HEK293 (cell line): ENCODE data around the gene OTUD6A.

Experiments used
- CTCF ChIA-PET: fragments of 350-600 bp; formaldehyde crosslinking; extraction: SDS; loops from one replicate; lab custom pipeline; 2021; ENCODE audit warnings: antibody characterized with exemption; lab: Yijun Ruan, JAX
- POLR2A ChIA-PET: fragments of 300-600 bp; formaldehyde crosslinking; extraction: SDS; loops from one replicate; lab custom pipeline; 2020; ENCODE audit warnings: antibody characterized with exemption, inconsistent platforms; lab: Yijun Ruan, JAX
- H3K27ac ChIP-seq: fragments of 200-500 bp; sonication (Bioruptor generic); 2 replicates; pipeline ENCODE4 v1.5.1; 2014; ENCODE audit warnings: low read depth, low read length, control low read depth, inconsistent platforms; ENCODE audit errors: extremely low read depth
- H3K36me3 ChIP-seq, 2 experiments: fragments of 200-500 bp in 1 of 2; sonication (Bioruptor generic) in 1 of 2; 1 replicate in 1 of 2; 2 replicates in 1 of 2; pipeline ENCODE4 v1.5.1; 2014 to 2017; ENCODE audit warnings: inconsistent platforms in 2 of 2, low read length in 2 of 2; ENCODE audit not compliant: control insufficient read depth in 2 of 2, insufficient read depth in 1 of 2
- H3K4me1 ChIP-seq: fragments of 200-500 bp; sonication (Bioruptor generic); 2 replicates; pipeline ENCODE4 v1.5.1; 2014; ENCODE audit warnings: mild to moderate bottlenecking, low read length, inconsistent platforms; ENCODE audit not compliant: control insufficient read depth, insufficient read depth
- H3K4me3 ChIP-seq: 2 replicates; pipeline ENCODE4 v1.5.1; 2011; ENCODE audit warnings: low read depth, mild to moderate bottlenecking, control low read depth, low read length, moderate library complexity
- H3K9me3 ChIP-seq: fragments of 200-500 bp; sonication (Bioruptor generic); 2 replicates; pipeline ENCODE4 v1.5.1; 2014; ENCODE audit warnings: low read depth, low read length, inconsistent platforms; ENCODE audit not compliant: control insufficient read depth, insufficient read depth
- BCL11B ChIP-seq: fragments of 450-650 bp; formaldehyde crosslinking; IDR thresholded peaks from 2 replicates; pipeline ENCODE4 v1.5.1; 2016; ENCODE audit warnings: low read depth, missing biosample characterization, missing genetic modification characterization
- FEZF1 ChIP-seq: fragments of 450-650 bp; formaldehyde crosslinking; IDR thresholded peaks from 2 replicates; pipeline ENCODE4 v1.5.1; 2016; ENCODE audit warnings: missing biosample characterization, missing genetic modification characterization
- GFI1B ChIP-seq: fragments of 450-650 bp; formaldehyde crosslinking; IDR thresholded peaks from 2 replicates; pipeline ENCODE4 v1.5.1; 2016; ENCODE audit warnings: missing biosample characterization, missing genetic modification characterization
- GLIS1 ChIP-seq: fragments of 450-650 bp; formaldehyde crosslinking; IDR thresholded peaks from 2 replicates; pipeline ENCODE4 v1.5.1; 2016; ENCODE audit warnings: missing biosample characterization, missing genetic modification characterization
- GLIS2 ChIP-seq: fragments of 450-650 bp; formaldehyde crosslinking; IDR thresholded peaks from 2 replicates; pipeline ENCODE4 v1.5.1; 2016; ENCODE audit warnings: missing biosample characterization, missing genetic modification characterization
- HOXA7 ChIP-seq: sonication (generic); formaldehyde crosslinking; IDR thresholded peaks from 2 replicates; pipeline ENCODE4 v1.8.1; 2022; ENCODE audit warnings: missing genetic modification reagents, borderline replicate concordance
- SALL2 ChIP-seq: fragments of 450-650 bp; formaldehyde crosslinking; IDR thresholded peaks from 2 replicates; pipeline ENCODE4 v1.5.0; 2017; ENCODE audit warnings: missing biosample characterization, mild to moderate bottlenecking, missing genetic modification characterization, borderline replicate concordance
- TRIM28 ChIP-seq: IDR thresholded peaks from 2 replicates; pipeline ENCODE4 v1.6.1; 2011; ENCODE audit warnings: low read length, control low read depth, borderline replicate concordance
- ZBTB1 ChIP-seq: fragments of 450-650 bp; formaldehyde crosslinking; IDR thresholded peaks from 2 replicates; pipeline ENCODE4 v1.5.1; 2016; ENCODE audit warnings: missing biosample characterization, missing genetic modification characterization
- ZNF174 ChIP-seq: fragments of 450-650 bp; formaldehyde crosslinking; IDR thresholded peaks from 2 replicates; pipeline ENCODE4 v1.5.0; 2017; ENCODE audit warnings: missing biosample characterization, mild to moderate bottlenecking, missing genetic modification characterization
- ZNF211 ChIP-seq: fragments of 450-650 bp; formaldehyde crosslinking; IDR thresholded peaks from 2 replicates; pipeline ENCODE4 v1.5.1; 2016; ENCODE audit warnings: low read depth, missing biosample characterization, missing genetic modification characterization
- ZNF24 ChIP-seq: fragments of 450-650 bp; formaldehyde crosslinking; IDR thresholded peaks from 2 replicates; pipeline ENCODE4 v1.5.1; 2016; ENCODE audit warnings: missing biosample characterization, missing genetic modification characterization
- ZNF274 ChIP-seq, 2 experiments: fragments of 200-500 bp in 1 of 2; fragments of 450-650 bp in 1 of 2; sonication (Bioruptor generic) in 1 of 2; formaldehyde crosslinking in 1 of 2; IDR thresholded peaks; 2 replicates each; pipeline versions ENCODE4 v1.5.1 to v1.6.1; 2014 to 2016; ENCODE audit warnings: borderline replicate concordance in 1 of 2, inconsistent platforms in 1 of 2, low read length in 1 of 2, missing biosample characterization in 1 of 2, missing genetic modification characterization in 1 of 2
- ZNF311 ChIP-seq: fragments of 450-650 bp; formaldehyde crosslinking; IDR thresholded peaks from 2 replicates; pipeline ENCODE4 v1.5.1; 2017; ENCODE audit warnings: missing biosample characterization, missing genetic modification characterization, borderline replicate concordance
- ZNF350 ChIP-seq: fragments of 450-650 bp; formaldehyde crosslinking; IDR thresholded peaks from 2 replicates; pipeline ENCODE4 v1.5.0; 2017; ENCODE audit warnings: missing biosample characterization, mild to moderate bottlenecking, missing genetic modification characterization
- ZNF391 ChIP-seq: fragments of 450-650 bp; formaldehyde crosslinking; IDR thresholded peaks from 2 replicates; pipeline ENCODE4 v1.5.1; 2016; ENCODE audit warnings: low read depth, missing biosample characterization, missing genetic modification characterization, borderline replicate concordance
- ZNF404 ChIP-seq: fragments of 450-650 bp; formaldehyde crosslinking; IDR thresholded peaks from 2 replicates; pipeline ENCODE4 v1.5.1; 2017; ENCODE audit warnings: missing biosample characterization, missing genetic modification characterization
- ZNF48 ChIP-seq: fragments of 450-650 bp; formaldehyde crosslinking; IDR thresholded peaks from 2 replicates; pipeline ENCODE4 v1.5.1; 2016; ENCODE audit warnings: missing biosample characterization, missing genetic modification characterization
- ZNF510 ChIP-seq: fragments of 450-650 bp; formaldehyde crosslinking; IDR thresholded peaks from 2 replicates; pipeline ENCODE4 v1.5.1; 2018; ENCODE audit warnings: mild to moderate bottlenecking, missing genetic modification characterization, missing biosample characterization; ENCODE audit not compliant: insufficient replicate concordance
- ZNF514 ChIP-seq: fragments of 450-650 bp; formaldehyde crosslinking; IDR thresholded peaks from 2 replicates; pipeline ENCODE4 v1.5.1; 2016; ENCODE audit warnings: missing biosample characterization, missing genetic modification characterization
- ZNF530 ChIP-seq: fragments of 450-650 bp; formaldehyde crosslinking; IDR thresholded peaks from 2 replicates; pipeline ENCODE4 v1.5.1; 2016; ENCODE audit warnings: low read depth, missing biosample characterization, missing genetic modification characterization
- ZNF544 ChIP-seq: fragments of 450-650 bp; formaldehyde crosslinking; IDR thresholded peaks from 2 replicates; pipeline ENCODE4 v1.5.0; 2017; ENCODE audit warnings: missing biosample characterization, missing genetic modification characterization
- ZNF555 ChIP-seq: fragments of 450-650 bp; formaldehyde crosslinking; conservative IDR thresholded peaks from 2 replicates; pipeline ENCODE4 v1.5.1; 2017; ENCODE audit warnings: missing biosample characterization, mild to moderate bottlenecking, missing genetic modification characterization, inconsistent platforms
- ZNF560 ChIP-seq: fragments of 450-650 bp; formaldehyde crosslinking; IDR thresholded peaks from 2 replicates; pipeline ENCODE4 v1.5.1; 2017; ENCODE audit warnings: missing biosample characterization, missing genetic modification characterization, borderline replicate concordance
- ZNF585B ChIP-seq: fragments of 450-650 bp; formaldehyde crosslinking; IDR thresholded peaks from 2 replicates; pipeline ENCODE4 v1.5.1; 2016; ENCODE audit warnings: missing biosample characterization, missing genetic modification characterization
- ZNF621 ChIP-seq: fragments of 450-650 bp; formaldehyde crosslinking; IDR thresholded peaks from 2 replicates; pipeline ENCODE4 v1.5.1; 2017; ENCODE audit warnings: missing biosample characterization, missing genetic modification characterization
- ZNF626 ChIP-seq: fragments of 450-650 bp; sonication (Bioruptor Pico); formaldehyde crosslinking; IDR thresholded peaks from 2 replicates; pipeline ENCODE4 v1.5.1; 2018; ENCODE audit warnings: missing biosample characterization, missing genetic modification characterization, inconsistent platforms
- ZNF670 ChIP-seq: fragments of 450-650 bp; formaldehyde crosslinking; IDR thresholded peaks from 2 replicates; pipeline ENCODE4 v1.5.1; 2016; ENCODE audit warnings: missing biosample characterization, missing genetic modification characterization, low read depth
- ZNF707 ChIP-seq: fragments of 450-650 bp; formaldehyde crosslinking; IDR thresholded peaks from 2 replicates; pipeline ENCODE4 v1.5.1; 2016; ENCODE audit warnings: missing biosample characterization, missing genetic modification characterization
- ZNF747 ChIP-seq: fragments of 450-650 bp; formaldehyde crosslinking; IDR thresholded peaks from 2 replicates; pipeline ENCODE4 v1.5.1; 2016; ENCODE audit warnings: missing biosample characterization, missing genetic modification characterization
- ZNF76 ChIP-seq: fragments of 450-650 bp; formaldehyde crosslinking; IDR thresholded peaks from 2 replicates; pipeline ENCODE4; 2016; ENCODE audit warnings: low read depth, missing biosample characterization, missing genetic modification characterization, borderline replicate concordance
- ZNF843 ChIP-seq: fragments of 450-650 bp; formaldehyde crosslinking; IDR thresholded peaks from 2 replicates; pipeline ENCODE4 v1.5.1; 2016; ENCODE audit warnings: missing biosample characterization, missing genetic modification characterization
- ZSCAN23 ChIP-seq: fragments of 450-650 bp; formaldehyde crosslinking; IDR thresholded peaks from 2 replicates; pipeline ENCODE4 v1.5.1; 2016; ENCODE audit warnings: missing biosample characterization, missing genetic modification characterization
- ZXDB ChIP-seq: fragments of 450-650 bp; formaldehyde crosslinking; IDR thresholded peaks from 2 replicates; pipeline ENCODE4 v1.5.1; 2016; ENCODE audit warnings: missing biosample characterization, missing genetic modification characterization
- TF ChIP-seq, protein P1 (sequence below): fragments of 450-650 bp; formaldehyde crosslinking; IDR thresholded peaks from 2 replicates; pipeline ENCODE4 v1.5.1; 2016; ENCODE audit warnings: missing biosample characterization, missing genetic modification characterization

OTUD6A gene

GRCh38 chrX:70079870-70080269, 17.6 kb downstream of the OTUD6A start (continued):
- TF ChIP-seq ZNF350 (no peak), ZNF555 (tag by site-specific recombination) (no peak), ZNF747 (tag by site-specific recombination) (no peak), ZNF510 (no peak), SALL2 (tag by site-specific recombination) (no peak)
- TF ChIP-seq, all 188 proteins: peak for 0

DNA sequence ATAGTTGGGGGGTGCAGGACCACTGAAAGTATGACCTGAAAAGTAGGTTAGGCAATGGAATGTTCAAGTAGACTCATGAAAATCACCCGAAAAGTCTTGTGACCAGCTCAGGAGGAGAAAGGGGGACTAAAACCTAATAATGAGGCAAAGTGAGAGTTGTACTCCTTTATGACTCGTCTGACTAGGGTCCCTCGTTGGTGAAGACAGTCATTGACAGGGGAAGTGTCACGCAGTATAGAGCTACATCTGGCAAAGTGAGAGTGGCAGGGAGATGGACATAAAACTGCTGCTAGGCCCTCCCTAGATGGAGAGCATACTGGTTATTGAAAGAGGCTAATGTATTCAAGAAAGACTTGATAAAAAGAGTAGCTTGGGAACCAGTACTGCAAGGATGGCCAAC, 20.5 kb downstream of the OTUD6A start:
- H3K9me3 ChIP-seq: no peaks in the 10 kb centered on the region
- CTCF ChIA-PET: interaction anchor here (0.6 to 1.3 kb wide), 4 partner anchors 11 to 309 kb away, joined by 3 to 8 read pairs (median 4); no protein-coding TSS in a partner anchor
- no peak overlapping the region for H3K27ac ChIP-seq
- 0 out of 2 replicates have a peak, but pooled peaks cover 2% of the 10 kb centered on the region for H3K4me1 ChIP-seq
- TF ChIP-seq ZNF621 (tag by site-specific recombination) (no peak), GLIS2 (tag by site-specific recombination) (no peak), FEZF1 (tag by site-specific recombination) (no peak), BCL11B (tag by site-specific recombination) (no peak), ZXDB (tag by site-specific recombination) (no peak), ZNF24 (no peak), HOXA7 (CRISPR knock-in tag) (no peak), ZSCAN23 (tag by site-specific recombination) (no peak), GFI1B (tag by site-specific recombination) (no peak), ZNF585B (tag by site-specific recombination) (no peak), TRIM28 (no peak), ZNF311 (tag by site-specific recombination) (no peak), ZNF211 (tag by site-specific recombination) (no peak), ZNF626 (tag by site-specific recombination) (no peak), ZNF274 (IDR thresholded peaks at IDR 0.05; ENCODE audit: low read length) (no peak), ZNF274 (tag by site-specific recombination; IDR thresholded peaks at IDR 0.05; ENCODE audit: borderline replicate concordance) (no peak), ZNF707 (no peak)
- TF ChIP-seq, protein P1, sequence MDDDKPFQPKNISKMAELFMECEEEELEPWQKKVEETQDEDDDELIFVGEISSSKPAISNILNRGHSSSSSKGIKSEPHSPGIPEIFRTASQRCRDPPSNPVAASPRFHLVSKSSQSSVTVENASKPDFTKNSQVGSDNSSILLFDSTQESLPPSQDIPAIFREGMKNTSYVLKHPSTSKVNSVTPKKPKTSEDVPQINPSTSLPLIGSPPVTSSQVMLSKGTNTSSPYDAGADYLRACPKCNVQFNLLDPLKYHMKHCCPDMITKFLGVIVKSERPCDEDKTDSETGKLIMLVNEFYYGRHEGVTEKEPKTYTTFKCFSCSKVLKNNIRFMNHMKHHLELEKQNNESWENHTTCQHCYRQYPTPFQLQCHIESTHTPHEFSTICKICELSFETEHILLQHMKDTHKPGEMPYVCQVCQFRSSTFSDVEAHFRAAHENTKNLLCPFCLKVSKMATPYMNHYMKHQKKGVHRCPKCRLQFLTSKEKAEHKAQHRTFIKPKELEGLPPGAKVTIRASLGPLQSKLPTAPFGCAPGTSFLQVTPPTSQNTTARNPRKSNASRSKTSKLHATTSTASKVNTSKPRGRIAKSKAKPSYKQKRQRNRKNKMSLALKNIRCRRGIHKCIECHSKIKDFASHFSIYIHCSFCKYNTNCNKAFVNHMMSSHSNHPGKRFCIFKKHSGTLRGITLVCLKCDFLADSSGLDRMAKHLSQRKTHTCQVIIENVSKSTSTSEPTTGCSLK (tag by site-specific recombination): no peak
- no peak overlapping the region for H3K4me3 ChIP-seq
- H3K36me3 ChIP-seq: no peaks in the 10 kb centered on the region
- POLR2A ChIA-PET: no interaction called here

DNA sequence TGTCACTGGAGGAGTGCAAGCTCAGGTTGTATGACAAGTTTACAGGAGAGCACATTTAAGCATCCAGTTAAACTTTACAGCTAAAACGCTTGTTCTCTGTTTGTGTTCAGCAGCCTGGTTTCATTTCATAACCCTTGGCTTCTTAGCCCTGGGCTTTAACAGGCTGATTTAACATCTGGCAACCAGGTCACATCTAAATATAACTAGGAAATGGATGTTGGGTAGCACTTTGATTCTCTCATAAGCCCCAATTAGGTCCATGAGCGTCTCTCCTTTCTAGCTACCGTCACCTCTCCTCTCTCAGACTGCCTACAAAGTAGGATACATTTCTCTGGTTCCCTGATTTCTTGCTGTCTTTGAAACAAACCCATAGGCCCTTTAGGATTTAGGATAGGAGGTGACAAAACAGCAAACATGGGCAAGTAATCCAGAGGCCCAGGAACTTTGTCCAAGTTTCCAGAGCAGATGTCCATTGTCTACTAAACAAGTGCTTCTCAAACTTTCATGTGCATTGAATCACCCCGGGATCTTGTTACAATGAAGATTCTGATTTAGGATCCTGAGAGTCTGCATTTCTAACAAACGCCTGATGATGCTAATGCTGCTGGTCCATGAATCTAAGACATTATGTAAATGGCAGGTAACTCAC, 22.5 kb downstream of the OTUD6A start:
- Histone ChIP-seq H3K27ac (no peak overlapping the region), H3K9me3 (no peaks in the 10 kb centered on the region), H3K4me1 (0 out of 2 replicates have a peak, but pooled peaks cover 4% of the 10 kb centered on the region), H3K36me3 (no peaks in the 10 kb centered on the region), H3K4me3 (no peak overlapping the region)
- POLR2A ChIA-PET: no interaction called here
- CTCF ChIA-PET: interaction anchor here (0.6 to 1.2 kb wide), 2 partner anchors 13 to 51 kb away, joined by 3 to 6 read pairs; no protein-coding TSS in a partner anchor
- TF ChIP-seq ZNF544: no peak
- TF ChIP-seq ZNF404 (tag by site-specific recombination): no peak
- TF ChIP-seq ZNF514 (tag by site-specific recombination): no peak
- TF ChIP-seq ZNF843 (tag by site-specific recombination): no peak
- TF ChIP-seq GLIS1 (tag by site-specific recombination): no peak
- TF ChIP-seq ZNF510: no peak
- TF ChIP-seq ZNF391 (tag by site-specific recombination): no peak
- no peak for TF ChIP-seq ZNF48 (tag by site-specific recombination)
- TF ChIP-seq ZBTB1: no peak
- no peak for TF ChIP-seq ZNF560 (tag by site-specific recombination)
- TF ChIP-seq ZNF311 (tag by site-specific recombination): no peak
- no peak for TF ChIP-seq ZNF670 (tag by site-specific recombination)
- no peak for TF ChIP-seq ZNF530
- TF ChIP-seq ZNF174 (tag by site-specific recombination): no peak
- no peak for TF ChIP-seq ZNF76 (tag by site-specific recombination)
